Esophagus muscularis mucosa (tissue), 4 donors: ENCODE data around the gene ST6GALNAC3. TPM values are rescaled to one million over a fixed set of nuclear protein-coding genes. Genes with fewer than 3 reads are reported as not detected.

Source experiments
- DNase-seq: peaks from one replicate; pipeline ENCODE4 v3.0.0-alpha.2; 2017; ENCODE audit errors: extremely low spot score
- H3K27ac ChIP-seq, 4 donors: fragments of 200-600 bp; sonication (generic); replicated peaks in 1 of 4; 1 replicate in 3 of 4; 2 replicates in 1 of 4; pipeline ENCODE4 v1.5.1; 2016 to 2019; ENCODE audit warnings: mild to moderate bottlenecking in 1 of 4
- H3K27me3 ChIP-seq, 4 donors: fragments of 200-600 bp; sonication (generic); one replicate each; pipeline versions ENCODE4 v1.5.1 to v1.6.0; 2016 to 2019
- H3K36me3 ChIP-seq, 4 donors: fragments of 200-600 bp; sonication (generic); one replicate each; pipeline ENCODE4 v1.5.1; 2016 to 2019
- H3K4me1 ChIP-seq, 4 donors: fragments of 200-600 bp; sonication (generic); one replicate each; pipeline ENCODE4 v1.5.1; 2016 to 2019
- H3K4me3 ChIP-seq, 4 donors: fragments of 200-600 bp; sonication (generic); 1 replicate in 2 of 4; 2 replicates in 2 of 4; pipeline ENCODE4 v1.5.1; 2016 to 2019; ENCODE audit warnings: mild to moderate bottlenecking in 4 of 4, moderate library complexity in 1 of 4
- H3K9me3 ChIP-seq, 4 donors: fragments of 200-600 bp; sonication (generic); 1 replicate in 3 of 4; 2 replicates in 1 of 4; pipeline ENCODE4 v1.5.1; 2016 to 2019
- CTCF ChIP-seq, 3 experiments: fragments of 200-600 bp in 2 of 3; fragments of 450-650 bp in 1 of 3; sonication (generic) in 2 of 3; IDR thresholded peaks; one replicate each; pipeline ENCODE4 v1.5.1; 2017 to 2019; ENCODE audit warnings: antibody characterized with exemption in 3 of 3, mild to moderate bottlenecking in 2 of 3, moderate library complexity in 1 of 3
- EP300 ChIP-seq: sonication (generic); formaldehyde crosslinking; IDR thresholded peaks from one replicate; pipeline ENCODE4 v1.6.1; 2017; ENCODE audit warnings: antibody characterized with exemption
- POLR2A ChIP-seq: fragments of 450-650 bp; IDR thresholded peaks from one replicate; pipeline ENCODE4 v1.6.1; 2017; ENCODE audit warnings: antibody characterized with exemption, moderate library complexity, mild to moderate bottlenecking, low read depth
- POLR2AphosphoS5 ChIP-seq, 2 donors: sonication (generic); formaldehyde crosslinking; IDR thresholded peaks; one replicate each; pipeline ENCODE4 v1.6.1; 2017; ENCODE audit warnings: antibody characterized with exemption in 2 of 2
- WGBS: methylation state at CpG from one replicate; pipeline ENCODE4 v1.1.5; 2018; 5-methylcytosine and 5-hydroxymethylcytosine counted together
- intact Hi-C: fragments of 100-400 bp; cut with DNase I; formaldehyde crosslinking; loops from one replicate; pipeline ENCODE4 v1.15.1; 2023
- total RNA-seq, 4 donors: library from RNA; depleted of rRNA; stranded (reverse); fragments of >200 nt; gene quantifications; one replicate each; pipeline versions ENCODE4 v1.1.0 to v1.2.1, GENCODE V29; 2016

Gene ST6GALNAC3
- total RNA-seq, 4 donors from 2014 or later = 2.1 to 6.8 (median 4.8) TPM

DNA sequence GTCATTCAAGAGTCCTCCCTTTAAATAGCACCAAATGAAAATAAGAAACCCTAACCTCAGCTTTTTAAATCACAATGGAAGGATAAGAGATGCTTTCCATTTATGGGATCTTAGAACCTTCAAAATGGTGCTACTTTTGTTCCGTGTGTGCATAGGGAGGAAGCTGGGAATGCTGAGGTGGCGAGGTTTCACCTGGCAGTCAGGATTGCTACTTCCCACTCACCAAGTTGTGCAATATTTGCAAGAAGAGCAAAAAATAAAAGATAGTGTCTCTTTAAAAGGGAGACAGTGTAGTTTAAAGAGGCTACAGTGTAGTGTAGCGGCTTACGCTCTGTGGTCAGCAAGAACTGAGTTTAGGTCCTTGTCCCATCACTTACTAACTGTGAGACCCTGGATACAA is 400.4 kb downstream of the ST6GALNAC3 start:
- H3K9me3 ChIP-seq = no peaks in the 10 kb centered on the region
- TF ChIP-seq EP300 = no peak
- TF ChIP-seq POLR2AphosphoS5 (IDR thresholded peaks at IDR 0.05) = no peak
- TF ChIP-seq CTCF (IDR thresholded peaks at IDR 0.05) = no peak
- no peaks in the 10 kb centered on the region for H3K4me1 ChIP-seq
- no peak overlapping the region for H3K4me3 ChIP-seq
- H3K27ac ChIP-seq = no peak overlapping the region
- 89% methylated on average over 4 of the region's 4 CpGs for WGBS
- H3K36me3 ChIP-seq = no peaks in the 10 kb centered on the region
- H3K27me3 ChIP-seq = no peaks in the 10 kb centered on the region
- no peak for DNase-seq
- intact Hi-C loops = no loop called here

DNA sequence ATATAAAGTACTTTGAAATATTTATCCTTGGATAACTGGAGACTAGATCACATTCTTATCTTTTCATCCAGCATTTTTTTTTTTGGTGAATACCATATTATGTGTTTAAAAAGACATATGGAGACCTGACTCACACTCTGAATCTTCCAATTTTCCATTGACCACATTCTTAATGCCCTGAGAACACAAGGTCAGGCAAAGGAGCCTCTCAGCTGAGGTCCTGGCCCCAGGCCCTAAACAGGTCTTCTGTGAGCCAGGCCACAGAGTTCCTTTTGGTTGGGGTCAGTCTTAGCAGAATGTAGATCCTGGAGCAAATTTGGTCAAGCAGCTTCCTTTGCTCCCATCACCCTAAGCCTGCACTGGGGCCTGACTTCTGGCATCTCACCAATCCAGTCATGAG is 402.6 kb downstream of the ST6GALNAC3 start:
- Histone ChIP-seq H3K9me3 (no peaks in the 10 kb centered on the region), H3K27ac (no peak overlapping the region), H3K4me3 (no peak overlapping the region), H3K27me3 (no peaks in the 10 kb centered on the region), H3K36me3 (no peaks in the 10 kb centered on the region), H3K4me1 (no peaks in the 10 kb centered on the region)
- DNase-seq = no peak
- intact Hi-C loops = no loop called here
- no peak for TF ChIP-seq EP300
- no peak for TF ChIP-seq POLR2A
- TF ChIP-seq CTCF (IDR thresholded peaks at IDR 0.05) = no peak
- no peak for TF ChIP-seq POLR2AphosphoS5 (IDR thresholded peaks at IDR 0.05)

- no peaks in the 10 kb centered on the region for H3K36me3 ChIP-seq
Measured at GRCh38 chr1:76480827-76481226, 406.3 kb downstream of the ST6GALNAC3 start.

GRCh38 chr1:76481672-76482071 is 407.1 kb downstream of the ST6GALNAC3 start:
- WGBS = 100% methylated on average over 1 of the region's 1 CpG
- H3K4me3 ChIP-seq = no peak overlapping the region
- intact Hi-C loops = no loop called here
- no peaks in the 10 kb centered on the region for H3K36me3 ChIP-seq
- no peaks in the 10 kb centered on the region for H3K4me1 ChIP-seq
- H3K27ac ChIP-seq = no peak overlapping the region
- no peak for DNase-seq
- TF ChIP-seq POLR2A (no peak), EP300 (no peak), POLR2AphosphoS5 (IDR thresholded peaks at IDR 0.05) (no peak), CTCF (IDR thresholded peaks at IDR 0.05) (no peak)
- no peaks in the 10 kb centered on the region for H3K27me3 ChIP-seq
- no peaks in the 10 kb centered on the region for H3K9me3 ChIP-seq

More at GRCh38 chr1:76480827-76481226, 406.3 kb downstream of the ST6GALNAC3 start:
- TF ChIP-seq CTCF (IDR thresholded peaks at IDR 0.05) (no peak), EP300 (no peak), POLR2A (no peak)
- H3K27ac ChIP-seq = no peak overlapping the region
- intact Hi-C loops = no loop called here
- no peaks in the 10 kb centered on the region for H3K27me3 ChIP-seq
- DNase-seq = no peak
- H3K9me3 ChIP-seq = no peaks in the 10 kb centered on the region
- H3K4me1 ChIP-seq = no peaks in the 10 kb centered on the region
- no peak overlapping the region for H3K4me3 ChIP-seq

GRCh38 chr1:76482272-76482671 is 407.7 kb downstream of the ST6GALNAC3 start:
- Histone ChIP-seq H3K27me3 (no peaks in the 10 kb centered on the region), H3K4me1 (no peaks in the 10 kb centered on the region), H3K4me3 (no peak overlapping the region), H3K9me3 (no peaks in the 10 kb centered on the region), H3K27ac (no peak overlapping the region), H3K36me3 (no peaks in the 10 kb centered on the region)
- no peak for DNase-seq
- TF ChIP-seq CTCF (IDR thresholded peaks at IDR 0.05) = no peak
- no peak for TF ChIP-seq POLR2A
- TF ChIP-seq EP300 = no peak
- intact Hi-C loops = no loop called here
- 80% methylated on average over 2 of the region's 2 CpGs for WGBS
